GM19397 (cell line): ENCODE data around the gene HELT.
"Not testable (repeated sequence)": the region's sequence is repeated elsewhere in the genome, so short reads cannot be mapped to it uniquely, and the experiment has no call there.

Experiments used
- ATAC-seq: cut with Tn5 transposase; IDR thresholded peaks from one replicate; pipeline ENCODE4 v1.9.1; 2021; ENCODE audit warnings: mild to moderate bottlenecking, moderate library complexity; ENCODE audit not compliant: unreplicated experiment

Gene HELT

GRCh38 chr4:185017964-185018772 is at the start of gene HELT:
HELT (plus strand) TSS chr4:185018490; CDS start chr4:185018929, 439 bp downstream.
- no peak for ATAC-seq

- no peak for ATAC-seq
Observed at GRCh38 chr4:184968784-184969201, 49.5 kb upstream of the HELT start.

GRCh38 chr4:184969610-184970009 is 48.7 kb upstream of the HELT start:
- no peak for ATAC-seq

- no peak for ATAC-seq
Observed at GRCh38 chr4:184972991-184973390, 45.3 kb upstream of the HELT start.

GRCh38 chr4:184976348-184976747 is 41.9 kb upstream of the HELT start:
- not testable (repeated sequence) for ATAC-seq

GRCh38 chr4:184977747-184978146 is 40.5 kb upstream of the HELT start:
- no peak for ATAC-seq

- no peak for ATAC-seq
Observed at GRCh38 chr4:184978211-184978610, 40.1 kb upstream of the HELT start.

GRCh38 chr4:184979461-184980124 is 38.7 kb upstream of the HELT start:
- ATAC-seq = no peak

- ATAC-seq = no peak
Observed at GRCh38 chr4:184980261-184980660, 38.0 kb upstream of the HELT start.

- ATAC-seq = peak; percentile 73
Observed at GRCh38 chr4:184983672-184984356, 34.5 kb upstream of the HELT start.

- no peak for ATAC-seq
Observed at GRCh38 chr4:184987493-184988031, 30.7 kb upstream of the HELT start.

GRCh38 chr4:184988611-184989010 is 29.7 kb upstream of the HELT start:
- no peak for ATAC-seq

GRCh38 chr4:184989283-184989682 is 29.0 kb upstream of the HELT start:
- not testable (repeated sequence) for ATAC-seq

GRCh38 chr4:184990131-184990530 is 28.2 kb upstream of the HELT start:
- ATAC-seq = not testable (repeated sequence)

- no peak for ATAC-seq
Observed at GRCh38 chr4:184991860-184992259, 26.4 kb upstream of the HELT start.

- ATAC-seq = no peak
Observed at GRCh38 chr4:184992422-184992821, 25.9 kb upstream of the HELT start.

GRCh38 chr4:184993247-184993646 is 25.0 kb upstream of the HELT start:
- no peak for ATAC-seq

GRCh38 chr4:184994010-184994622 is 24.2 kb upstream of the HELT start:
- ATAC-seq = no peak

- ATAC-seq = no peak
Observed at GRCh38 chr4:184994623-184995010, 23.7 kb upstream of the HELT start.

GRCh38 chr4:184997656-184998055 is 20.6 kb upstream of the HELT start:
- not testable (repeated sequence) for ATAC-seq

GRCh38 chr4:185002784-185003183 is 15.5 kb upstream of the HELT start:
- ATAC-seq = no peak
